Smooth muscle cell (in vitro differentiated cells): ENCODE data around the gene LDLRAD4. TPM values are rescaled to one million over a fixed set of nuclear protein-coding genes. Genes with fewer than 3 reads are reported as not detected.

Source experiments
- DNase-seq: peaks from one replicate; lab custom pipeline; 2025; ENCODE audit not compliant: unreplicated experiment; lab: John Stamatoyannopoulos, UW
- H2AFZ ChIP-seq: fragments of 200-600 bp; sonication (generic); 2 replicates; pipeline ENCODE4 v1.6.0; 2016; ENCODE audit warnings: antibody characterized with exemption, low read depth, mild to moderate bottlenecking
- H3F3A ChIP-seq: fragments of 200-600 bp; sonication (generic); 2 replicates; pipeline ENCODE4 v1.6.0; 2017; ENCODE audit warnings: antibody characterized with exemption, low read depth
- H3K27ac ChIP-seq: fragments of 200-600 bp; sonication (generic); 2 replicates; pipeline ENCODE4 v1.5.1; 2016; ENCODE audit warnings: low read depth, mild to moderate bottlenecking
- H3K27me3 ChIP-seq: fragments of 200-600 bp; sonication (generic); 2 replicates; pipeline ENCODE4 v1.6.1; 2016; ENCODE audit warnings: low read depth, mild to moderate bottlenecking
- H3K36me3 ChIP-seq: fragments of 200-600 bp; sonication (generic); 2 replicates; pipeline ENCODE4 v1.5.1; 2016; ENCODE audit warnings: low read depth
- H3K4me1 ChIP-seq: fragments of 200-600 bp; sonication (generic); 2 replicates; pipeline ENCODE4 v1.5.1; 2016; ENCODE audit warnings: low read depth
- H3K4me2 ChIP-seq: fragments of 200-600 bp; sonication (generic); 2 replicates; pipeline ENCODE4 v1.6.0; 2016; ENCODE audit warnings: mild to moderate bottlenecking
- H3K4me3 ChIP-seq: fragments of 200-600 bp; sonication (generic); 2 replicates; pipeline ENCODE4 v1.5.1; 2016; ENCODE audit warnings: mild to moderate bottlenecking
- H3K79me2 ChIP-seq: fragments of 200-600 bp; sonication (generic); 2 replicates; pipeline ENCODE4 v1.6.0; 2016; ENCODE audit warnings: low read depth, mild to moderate bottlenecking
- H3K9ac ChIP-seq: fragments of 200-600 bp; sonication (generic); 2 replicates; pipeline ENCODE4 v1.6.0; 2016; ENCODE audit warnings: low read depth
- H3K9me3 ChIP-seq: fragments of 200-600 bp; sonication (generic); replicated peaks from 2 replicates; pipeline ENCODE4 v1.5.1; 2016; ENCODE audit warnings: low read depth
- H4K20me1 ChIP-seq: fragments of 200-600 bp; sonication (generic); 2 replicates; pipeline ENCODE4 v1.6.0; 2016; ENCODE audit warnings: low read depth
- CTCF ChIP-seq: fragments of 200-600 bp; sonication (generic); IDR thresholded peaks from 2 replicates; pipeline ENCODE4 v1.5.1; 2017; ENCODE audit warnings: borderline replicate concordance, mild to moderate bottlenecking, antibody characterized with exemption; ENCODE audit not compliant: insufficient read depth, poor library complexity, severe bottlenecking
- WGBS: methylation state at CpG from one replicate; pipeline ENCODE4 v1.1.7; 2016; ENCODE audit warnings: low lambda C conversion rate; 5-methylcytosine and 5-hydroxymethylcytosine counted together
- polyA plus RNA-seq: library from polyadenylated mRNA; unstranded; fragments of >200 nt; fragmentation: Nextera tagmentation; extraction: Ambion mirVana; gene quantifications from 2 replicates; pipeline ENCODE4 v1.2.1, GENCODE V29; 2016
- total RNA-seq: library from RNA; depleted of rRNA; stranded (reverse); fragments of >200 nt; gene quantifications from 2 replicates; pipeline ENCODE4 v1.2.3, GENCODE V29; 2014

LDLRAD4 gene
- total and polyA plus RNA-seq, 2 experiments from 2014 or later = 36.2 to 48.3 TPM

- H3K36me3 ChIP-seq = no peaks in the 10 kb centered on the region
- no peaks in the 10 kb centered on the region for H3K4me1 ChIP-seq
- H3K4me2 ChIP-seq = no peak overlapping the region
- H3K27ac ChIP-seq = no peak overlapping the region
- no peak overlapping the region for H3K9ac ChIP-seq
- no peak overlapping the region for H2AFZ ChIP-seq
- H3K27me3 ChIP-seq = no peaks in the 10 kb centered on the region
- 93% methylated on average over 9 of the region's 9 CpGs for WGBS
- peaks cover 13% of the 10 kb centered on the region for H3K79me2 ChIP-seq
- H4K20me1 ChIP-seq = peaks cover 76% of the 10 kb centered on the region
- no peak for DNase-seq
- TF ChIP-seq CTCF = no peak
- no peaks in the 10 kb centered on the region for H3F3A ChIP-seq
- H3K9me3 ChIP-seq = no peaks in the 10 kb centered on the region
- H3K4me3 ChIP-seq = no peak overlapping the region
Measured at GRCh38 chr18:13582178-13582670, 363.7 kb downstream of the LDLRAD4 start.

GRCh38 chr18:13583576-13584550 is 365.3 kb downstream of the LDLRAD4 start:
- H3K4me1 ChIP-seq = no peaks in the 10 kb centered on the region
- peak overlapping the region; percentile 39 for H3K27ac ChIP-seq
- no peak for DNase-seq
- peaks cover 76% of the 10 kb centered on the region for H4K20me1 ChIP-seq
- H3K9ac ChIP-seq = no peak overlapping the region
- H3K4me3 ChIP-seq = no peak overlapping the region
- peak overlapping the region; percentile 14 for H3K4me2 ChIP-seq
- H3K79me2 ChIP-seq = peaks cover 13% of the 10 kb centered on the region
- no peaks in the 10 kb centered on the region for H3K9me3 ChIP-seq
- no peaks in the 10 kb centered on the region for H3K36me3 ChIP-seq
- no peaks in the 10 kb centered on the region for H3F3A ChIP-seq
- no peak for TF ChIP-seq CTCF
- H2AFZ ChIP-seq = no peak overlapping the region
- H3K27me3 ChIP-seq = no peaks in the 10 kb centered on the region
- 86% methylated on average over 27 of the region's 27 CpGs for WGBS

- H3K4me3 ChIP-seq = no peak overlapping the region
- no peak for TF ChIP-seq CTCF
- H4K20me1 ChIP-seq = peaks cover 76% of the 10 kb centered on the region
- H3K27ac ChIP-seq = peak overlapping the region; percentile 39
- peaks cover 9% of the 10 kb centered on the region for H3K79me2 ChIP-seq
- peak overlapping the region; percentile 14 for H3K4me2 ChIP-seq
- no peaks in the 10 kb centered on the region for H3K27me3 ChIP-seq
- no peaks in the 10 kb centered on the region for H3K36me3 ChIP-seq
- no peak overlapping the region for H2AFZ ChIP-seq
- H3K4me1 ChIP-seq = no peaks in the 10 kb centered on the region
- WGBS = 14% methylated on average over 11 of the region's 11 CpGs
- DNase-seq = no peak
- H3K9ac ChIP-seq = no peak overlapping the region
- no peaks in the 10 kb centered on the region for H3K9me3 ChIP-seq
- H3F3A ChIP-seq = no peaks in the 10 kb centered on the region
Measured at GRCh38 chr18:13584825-13585224, 366.3 kb downstream of the LDLRAD4 start.
